Upper lobe of left lung (tissue), 6 donors: ENCODE data around the gene BTBD10. TPM values are rescaled to one million over a fixed set of nuclear protein-coding genes. Genes with fewer than 3 reads are reported as not detected.

ENCODE experiments used
- ATAC-seq, 2 donors: fragments of 200-7000 bp; cut with Tn5 transposase; one replicate each; pipeline ENCODE4 v1.9.1; 2022; ENCODE audit warnings: mild to moderate bottlenecking in 2 of 2, moderate library complexity in 2 of 2; ENCODE audit not compliant: low FRiP score in 2 of 2
- DNase-seq, 2 donors: peaks; one replicate each; pipeline ENCODE4 v3.0.0-alpha.2; 2019 to 2020
- H3K27ac ChIP-seq, 4 donors: fragments of 200-600 bp; sonication (generic); one replicate each; pipeline ENCODE4 v1.5.1; 2016 to 2019
- H3K27me3 ChIP-seq, 4 donors: fragments of 200-600 bp; sonication (generic); one replicate each; pipeline ENCODE4 v1.5.1; 2017 to 2019
- H3K36me3 ChIP-seq, 4 donors: fragments of 200-600 bp; sonication (generic); one replicate each; pipeline ENCODE4 v1.5.1; 2016 to 2019
- H3K4me1 ChIP-seq, 4 donors: fragments of 200-600 bp; sonication (generic); one replicate each; pipeline ENCODE4 v1.5.1; 2018 to 2019
- H3K4me3 ChIP-seq, 4 donors: fragments of 200-600 bp; sonication (generic); one replicate each; pipeline ENCODE4 v1.5.1; 2017 to 2019; ENCODE audit warnings: mild to moderate bottlenecking in 2 of 4, moderate library complexity in 1 of 4
- H3K9me3 ChIP-seq, 4 donors: fragments of 200-600 bp; sonication (generic); one replicate each; pipeline ENCODE4 v1.5.1; 2018 to 2019
- CTCF ChIP-seq, 6 experiments: fragments of 450-650 bp in 4 of 6; fragments of 200-600 bp in 2 of 6; sonication (generic) in 2 of 6; IDR thresholded peaks; one replicate each; pipeline ENCODE4 v1.5.1; 2016 to 2019; ENCODE audit warnings: antibody characterized with exemption in 6 of 6
- EP300 ChIP-seq, 4 donors: sonication (generic); formaldehyde crosslinking; IDR thresholded peaks; one replicate each; pipeline ENCODE4 v1.5.1; 2017; ENCODE audit warnings: antibody characterized with exemption in 4 of 4, control low read depth in 2 of 4
- POLR2A ChIP-seq, 4 donors: fragments of 450-650 bp; IDR thresholded peaks; one replicate each; pipeline ENCODE4 v1.5.1; 2016 to 2017; ENCODE audit warnings: antibody characterized with exemption in 4 of 4, mild to moderate bottlenecking in 2 of 4
- POLR2AphosphoS5 ChIP-seq, 2 donors: sonication (generic); formaldehyde crosslinking; IDR thresholded peaks; one replicate each; pipeline ENCODE4 v1.5.1; 2017; ENCODE audit warnings: antibody characterized with exemption in 2 of 2
- WGBS, 2 donors: methylation state at CpG; one replicate each; pipeline ENCODE4 v1.1.5; 2017 to 2018; 5-methylcytosine and 5-hydroxymethylcytosine counted together
- total RNA-seq, 6 donors: library from RNA; depleted of rRNA in 4 of 6; stranded (reverse); fragments of >200 nt in 4 of 6; gene quantifications; one replicate each; pipeline versions ENCODE4 v1.1.0 to v1.2.1, GENCODE V29; 2016 to 2021
- donor health status: DM: no; HTN: no; CAD: no; lungs with moderate emphysema.
- donor health status: DM: no; HTN: yes; CAD: no; lungs with severe emphysema.

BTBD10 gene
- total RNA-seq, 6 donors from 2014 or later, result 10.7 to 62.9 (median 26.6) TPM

- Histone ChIP-seq H3K27me3 (no peaks in the 10 kb centered on the region), H3K27ac (no peak overlapping the region), H3K36me3 (no peaks in the 10 kb centered on the region), H3K4me1 (no peaks in the 10 kb centered on the region), H3K4me3 (no peak overlapping the region), H3K9me3 (no peaks in the 10 kb centered on the region)
- TF ChIP-seq CTCF (IDR thresholded peaks at IDR 0.05) (no peak), POLR2A (IDR thresholded peaks at IDR 0.05) (no peak), POLR2AphosphoS5 (IDR thresholded peaks at IDR 0.05) (no peak), EP300 (IDR thresholded peaks at IDR 0.05) (no peak)
- 70 to 74% methylated on average over 3 of the region's 3 CpGs for WGBS, 2 donors
- DNase-seq, result no peak
- no peak for ATAC-seq
Observed at GRCh38 chr11:13473013-13473722, 10.1 kb upstream of the BTBD10 start.

- H3K36me3 ChIP-seq, result no peaks in the 10 kb centered on the region
- 58 to 59% methylated on average over 5 of the region's 5 CpGs for WGBS, 2 donors
- no peak for DNase-seq
- no peaks in the 10 kb centered on the region for H3K9me3 ChIP-seq
- ATAC-seq, result no peak
- TF ChIP-seq POLR2A (IDR thresholded peaks at IDR 0.05), result no peak
- no peak for TF ChIP-seq POLR2AphosphoS5 (IDR thresholded peaks at IDR 0.05)
- no peak for TF ChIP-seq CTCF (IDR thresholded peaks at IDR 0.05)
- no peak for TF ChIP-seq EP300 (IDR thresholded peaks at IDR 0.05)
- H3K27me3 ChIP-seq, result no peaks in the 10 kb centered on the region
- peaks cover 3 to 6% (median 4%) of the 10 kb centered on the region in 4 donors for H3K4me1 ChIP-seq
- no peak overlapping the region for H3K4me3 ChIP-seq
- H3K27ac ChIP-seq, result no peak overlapping the region
Observed at GRCh38 chr11:13468750-13469149, 5.7 kb upstream of the BTBD10 start.

GRCh38 chr11:13465909-13466371, 2.9 kb upstream of the BTBD10 start:
- Histone ChIP-seq H3K36me3 (no peaks in the 10 kb centered on the region), H3K4me1 (peaks cover 11 to 24% (median 15%) of the 10 kb centered on the region in 4 donors), H3K27me3 (no peaks in the 10 kb centered on the region), H3K4me3 (no peak overlapping the region), H3K9me3 (no peaks in the 10 kb centered on the region), H3K27ac (no peak overlapping the region)
- ATAC-seq (no peak), DNase-seq (no peak)
- WGBS, 2 donors, result 6 to 8% methylated on average over 6 of the region's 6 CpGs
- TF ChIP-seq CTCF (IDR thresholded peaks at IDR 0.05) (peak in 5 of 6 experiments; percentile 30 to 60 (median 35)), POLR2AphosphoS5 (IDR thresholded peaks at IDR 0.05) (no peak)

DNA sequence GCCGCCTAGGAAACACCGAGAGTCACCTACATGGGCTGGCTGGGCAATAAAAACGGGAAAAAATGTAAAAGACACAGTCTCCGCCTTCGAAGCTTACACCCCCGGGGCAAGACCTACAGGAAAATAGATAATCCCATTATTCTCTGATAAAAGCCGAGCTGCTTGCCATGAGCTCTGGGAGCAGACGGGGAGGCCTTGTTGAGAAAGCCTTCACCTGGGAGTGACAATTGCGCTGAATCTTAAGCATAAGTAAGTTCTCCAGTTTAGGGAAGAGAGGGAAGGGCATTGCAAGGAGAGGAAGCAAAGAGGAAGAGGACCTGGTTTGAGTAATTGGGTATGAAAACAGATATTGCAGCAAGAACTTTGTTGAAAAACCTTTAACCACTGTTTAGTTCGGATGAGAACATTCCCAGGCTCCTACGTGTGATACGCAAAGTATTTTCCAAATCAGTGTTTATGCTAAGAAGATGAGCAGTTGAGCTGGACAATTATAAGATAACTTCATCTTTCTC, 813 bp upstream of the BTBD10 start:
- DNase-seq (no peak), ATAC-seq (peak in 1 of 2 donors; percentile 0)
- WGBS, 2 donors, result 32 to 34% methylated on average over 12 of the region's 12 CpGs
- Histone ChIP-seq H3K36me3 (no peaks in the 10 kb centered on the region), H3K27me3 (no peaks in the 10 kb centered on the region), H3K4me1 (peaks cover 11 to 34% (median 17%) of the 10 kb centered on the region in 4 donors), H3K27ac (peak overlapping the region; percentile 88 to 95 (median 93)), H3K4me3 (peak overlapping the region; percentile 67 to 99 (median 94)), H3K9me3 (no peaks in the 10 kb centered on the region)
- TF ChIP-seq EP300 (IDR thresholded peaks at IDR 0.05) (no peak), POLR2A (IDR thresholded peaks at IDR 0.05) (no peak), CTCF (IDR thresholded peaks at IDR 0.05) (no peak), POLR2AphosphoS5 (IDR thresholded peaks at IDR 0.05) (no peak)
